COLO829 (cell line): Measurements from ENCODE around the gene PLCB1.
A peak's percentile ranks its signal among the peaks of the same experiment; 100 is the strongest.
"Not testable (repeated sequence)": the region's sequence is repeated elsewhere in the genome, so short reads cannot be mapped to it uniquely, and the experiment has no call there.

ENCODE experiments used
- DNase-seq: peaks from one replicate; pipeline ENCODE4 v3.0.0; 2012; ENCODE audit warnings: low spot score

Gene PLCB1

GRCh38 chr20:8547035-8547650 is 415.1 kb downstream of the PLCB1 start:
- no peak for DNase-seq

- no peak for DNase-seq
Measured at GRCh38 chr20:8547968-8548588, 416.0 kb downstream of the PLCB1 start.

GRCh38 chr20:8549192-8549591 is 417.1 kb downstream of the PLCB1 start:
- no peak for DNase-seq

- DNase-seq: no peak
Measured at GRCh38 chr20:8557711-8558110, 425.6 kb downstream of the PLCB1 start.

- no peak for DNase-seq
Measured at GRCh38 chr20:8562356-8562755, 430.3 kb downstream of the PLCB1 start.

GRCh38 chr20:8568075-8568474 is 436.0 kb downstream of the PLCB1 start:
- peak; percentile 50 for DNase-seq

- no peak for DNase-seq
Measured at GRCh38 chr20:8569766-8570165, 437.7 kb downstream of the PLCB1 start.

GRCh38 chr20:8571611-8572010 is 439.5 kb downstream of the PLCB1 start:
- no peak for DNase-seq

- no peak for DNase-seq
Measured at GRCh38 chr20:8573686-8574085, 441.6 kb downstream of the PLCB1 start.

GRCh38 chr20:8575114-8575513 is 443.0 kb downstream of the PLCB1 start:
- no peak for DNase-seq

- no peak for DNase-seq
Measured at GRCh38 chr20:8578161-8578865, 446.2 kb downstream of the PLCB1 start.

- no peak for DNase-seq
Measured at GRCh38 chr20:8579035-8579434, 447.0 kb downstream of the PLCB1 start.

- no peak for DNase-seq
Measured at GRCh38 chr20:8581446-8582183, 449.5 kb downstream of the PLCB1 start.

GRCh38 chr20:8583012-8583565 is 451.0 kb downstream of the PLCB1 start:
- no peak for DNase-seq

- DNase-seq: no peak
Measured at GRCh38 chr20:8583566-8584043, 451.5 kb downstream of the PLCB1 start.

GRCh38 chr20:8587251-8587650 is 455.2 kb downstream of the PLCB1 start:
- DNase-seq: no peak

GRCh38 chr20:8587810-8588209 is 455.7 kb downstream of the PLCB1 start:
- no peak for DNase-seq

GRCh38 chr20:8589956-8590355 is 457.9 kb downstream of the PLCB1 start:
- DNase-seq: no peak

GRCh38 chr20:8600910-8601541 is 469.0 kb downstream of the PLCB1 start:
- not testable (repeated sequence) for DNase-seq

- DNase-seq: no peak
Measured at GRCh38 chr20:8601542-8601912, 469.5 kb downstream of the PLCB1 start.

- DNase-seq: no peak
Measured at GRCh38 chr20:8602389-8603116, 470.5 kb downstream of the PLCB1 start.
